ENCODE measurements around the gene DHX15.

DHX15 gene

DNA sequence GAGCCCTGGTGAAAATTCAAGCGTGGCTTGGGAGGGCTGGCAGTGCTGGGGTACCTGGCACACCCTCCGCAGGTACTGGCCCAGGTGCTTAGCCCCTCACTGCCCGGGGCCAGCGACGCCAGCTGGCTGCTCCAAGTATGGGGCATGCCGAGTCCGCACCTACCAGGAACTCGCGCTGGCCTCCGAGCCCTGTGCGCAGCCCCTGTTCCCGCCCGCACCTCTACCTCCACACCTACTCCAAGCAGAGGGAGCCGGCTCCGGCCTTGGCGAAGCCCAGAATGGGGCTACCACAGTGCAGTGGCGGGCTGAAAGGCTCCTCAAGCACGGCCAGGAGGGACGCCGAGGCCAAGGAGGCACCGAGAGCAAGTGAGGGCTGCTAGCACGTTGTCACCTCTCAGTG, 14.9 kb upstream of the DHX15 start:
- H3K4me1 Mint-ChIP-seq = peaks cover 8% of the 10 kb centered on the region
- H3K27ac Mint-ChIP-seq = no peak overlapping the region
- no peak for ATAC-seq

DNA sequence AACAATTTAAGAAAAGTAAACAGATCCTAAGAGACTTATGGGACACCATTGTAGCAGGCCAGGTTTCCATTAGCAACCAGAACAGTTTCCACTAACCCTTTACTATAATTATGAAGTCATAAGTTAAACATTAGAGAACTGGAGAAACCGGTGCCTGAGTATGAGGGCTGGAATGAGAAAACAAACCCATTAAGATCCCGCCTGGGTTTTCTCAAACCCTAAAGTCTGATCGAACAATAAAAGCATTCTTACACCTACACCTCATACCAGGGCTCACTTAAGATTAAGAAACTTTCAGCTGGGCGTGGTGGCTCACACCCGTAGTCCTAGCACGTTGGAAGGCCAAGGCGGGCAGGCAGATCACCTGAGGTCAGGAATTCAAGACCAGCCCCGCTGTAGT, 13.7 kb upstream of the DHX15 start:
- no peaks in the 10 kb centered on the region for H3K36me3 Mint-ChIP-seq
- H3K4me1 Mint-ChIP-seq = peaks cover 8% of the 10 kb centered on the region
- H3K27me3 Mint-ChIP-seq = peaks cover 22% of the 10 kb centered on the region
- ATAC-seq = no peak
- no peak overlapping the region for H3K27ac Mint-ChIP-seq
- peaks cover 3% of the 10 kb centered on the region for H3K9me3 Mint-ChIP-seq
- no peak overlapping the region for H3K4me3 Mint-ChIP-seq

More for the DNA sequence above, 14.9 kb upstream of the DHX15 start:
- no peaks in the 10 kb centered on the region for H3K36me3 Mint-ChIP-seq
- peaks cover 22% of the 10 kb centered on the region for H3K27me3 Mint-ChIP-seq
- peaks cover 3% of the 10 kb centered on the region for H3K9me3 Mint-ChIP-seq
- H3K4me3 Mint-ChIP-seq = no peak overlapping the region

DNA sequence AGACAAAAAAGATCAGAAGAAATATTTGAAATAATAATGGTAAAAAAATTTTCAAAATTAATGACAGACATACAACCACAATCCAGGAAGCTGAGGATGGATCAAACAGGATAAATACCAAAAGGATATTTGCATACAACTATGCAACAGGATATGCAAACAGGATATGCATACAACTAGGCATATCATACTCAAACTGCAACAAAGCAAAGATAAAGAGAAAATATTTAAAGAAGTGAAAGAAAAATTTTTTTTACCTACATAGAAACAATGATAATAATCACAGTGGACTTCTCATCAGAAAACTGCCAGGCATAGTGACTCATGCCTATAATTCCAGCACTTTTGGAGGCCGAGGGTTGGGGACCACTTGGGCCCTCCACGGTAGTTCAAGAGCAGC, 11.3 kb upstream of the DHX15 start:
- Mint-ChIP-seq H3K27me3 (peaks cover 30% of the 10 kb centered on the region), H3K4me1 (peaks cover 8% of the 10 kb centered on the region), H3K9me3 (peaks cover 13% of the 10 kb centered on the region), H3K4me3 (no peak overlapping the region), H3K36me3 (no peaks in the 10 kb centered on the region), H3K27ac (no peak overlapping the region)
- ATAC-seq = no peak

DNA sequence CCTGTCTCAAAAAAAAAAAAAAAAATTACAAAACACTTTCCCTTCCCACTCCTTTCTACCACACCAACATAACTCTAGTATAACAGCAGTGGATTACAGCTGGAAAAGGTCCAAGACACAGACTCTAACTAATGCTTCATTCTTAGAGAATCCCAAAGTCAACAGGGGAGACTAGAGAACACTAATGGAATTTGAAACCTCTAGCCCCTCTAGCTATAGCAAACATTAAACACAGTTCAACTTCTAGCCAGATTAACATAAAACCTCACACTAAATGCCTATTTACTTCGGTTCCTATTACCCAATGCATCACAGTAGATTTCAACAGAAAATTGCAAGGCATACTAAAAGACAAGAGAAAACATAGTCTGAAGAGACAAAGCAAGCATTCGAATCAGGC, 10.5 kb upstream of the DHX15 start:
- Mint-ChIP-seq H3K27me3 (peaks cover 34% of the 10 kb centered on the region), H3K9me3 (peaks cover 14% of the 10 kb centered on the region), H3K36me3 (no peaks in the 10 kb centered on the region), H3K27ac (no peak overlapping the region), H3K4me1 (peaks cover 8% of the 10 kb centered on the region), H3K4me3 (no peak overlapping the region)
- ATAC-seq = no peak

DNA sequence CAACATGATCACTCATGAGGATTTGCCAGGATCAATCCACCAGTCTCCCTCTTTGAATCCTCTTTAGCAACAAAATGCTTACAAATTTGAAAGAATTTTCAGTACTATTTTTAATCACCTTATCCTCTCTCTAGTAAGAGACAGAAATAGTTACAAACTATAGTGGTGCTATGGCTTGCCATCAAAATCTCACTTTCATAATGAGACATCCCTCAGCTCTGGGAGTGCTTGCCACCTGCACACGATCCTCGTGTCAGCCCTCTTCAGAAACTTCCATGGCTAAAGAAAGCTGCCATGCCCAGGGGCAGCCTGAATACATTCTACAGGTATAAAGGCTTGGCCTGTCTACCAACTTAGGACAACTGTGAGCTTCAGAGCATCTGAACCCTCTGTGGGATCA, 5.1 kb upstream of the DHX15 start:
- no peak for ATAC-seq
- Mint-ChIP-seq H3K4me1 (peaks cover 9% of the 10 kb centered on the region), H3K36me3 (no peaks in the 10 kb centered on the region), H3K27ac (no peak overlapping the region), H3K4me3 (no peak overlapping the region), H3K9me3 (peaks cover 15% of the 10 kb centered on the region), H3K27me3 (peaks cover 23% of the 10 kb centered on the region)

DNA sequence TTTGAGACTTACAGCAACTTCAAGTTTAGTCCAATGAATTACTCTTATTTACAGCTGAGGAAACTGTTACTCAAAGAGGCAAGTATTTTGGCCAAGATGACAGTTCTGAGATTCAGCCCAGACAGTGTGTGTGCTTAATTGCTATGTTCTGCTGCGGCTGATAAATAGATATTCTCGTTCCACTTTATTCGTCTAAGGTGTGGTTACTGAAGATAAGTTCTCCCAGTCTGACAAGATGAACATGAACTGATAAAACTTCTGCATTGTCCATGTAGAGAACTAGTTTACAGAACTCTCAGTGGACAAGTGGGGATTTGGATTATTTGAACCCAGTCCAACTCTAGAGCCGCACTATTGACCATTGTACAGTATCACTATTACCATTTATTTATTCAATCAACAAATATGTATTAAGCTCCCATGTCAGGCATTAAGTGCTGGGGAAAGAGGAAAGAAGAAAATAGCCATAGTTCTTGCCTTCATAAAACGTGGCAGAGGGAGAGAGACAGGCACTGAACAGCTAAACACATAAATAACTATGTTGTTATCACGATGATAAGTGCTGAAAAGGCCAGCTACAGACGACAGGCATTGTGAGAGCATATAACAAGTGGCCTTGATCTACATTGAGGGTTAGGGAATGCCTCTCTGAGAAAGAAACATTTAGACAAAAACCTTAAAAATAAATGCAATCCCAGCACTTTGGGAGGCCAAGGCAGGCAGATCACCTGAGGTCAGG, 4.0 kb upstream of the DHX15 start:
- Mint-ChIP-seq H3K36me3 (no peaks in the 10 kb centered on the region), H3K4me3 (no peak overlapping the region), H3K9me3 (peaks cover 15% of the 10 kb centered on the region), H3K27me3 (peaks cover 23% of the 10 kb centered on the region), H3K27ac (no peak overlapping the region), H3K4me1 (peaks cover 11% of the 10 kb centered on the region)
- no peak for ATAC-seq

DNA sequence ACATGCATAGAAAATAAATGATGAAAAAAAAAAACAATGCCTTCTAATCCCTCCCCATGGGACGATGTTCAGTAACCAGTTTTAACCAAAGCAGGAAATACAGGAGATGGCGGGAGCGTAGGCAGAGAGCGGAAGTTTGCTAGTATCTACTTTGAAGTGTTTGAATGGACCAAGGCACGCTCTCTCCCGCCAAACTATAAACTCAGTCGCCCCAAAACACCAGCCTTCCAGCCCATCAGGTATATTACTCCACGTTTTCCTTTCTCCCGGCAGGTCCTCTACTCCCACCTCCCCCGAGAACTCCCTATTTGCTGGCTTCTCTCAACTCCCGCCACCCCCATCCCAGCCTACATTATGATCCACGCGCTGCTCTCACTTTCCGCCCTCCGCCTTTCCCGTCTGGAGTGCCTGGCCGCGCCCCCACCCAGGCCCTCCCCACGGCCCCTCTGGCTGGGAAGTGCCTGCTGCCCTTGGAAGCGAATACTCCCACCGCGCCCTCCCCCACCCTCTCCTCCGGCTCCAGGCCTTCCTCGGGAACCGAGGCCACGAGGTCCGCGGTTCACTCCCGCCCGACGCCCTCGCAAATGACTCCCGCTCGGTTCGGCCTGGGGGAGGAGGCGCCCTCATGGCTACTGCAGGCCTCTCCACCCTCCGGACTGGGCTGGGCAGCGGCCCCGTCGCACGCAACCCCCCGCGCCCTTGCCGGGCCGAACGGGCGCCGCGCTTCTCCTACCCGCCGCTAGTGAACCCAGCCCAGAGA, 723 bp downstream of the DHX15 start:
- Mint-ChIP-seq H3K4me1 (peaks cover 57% of the 10 kb centered on the region), H3K4me3 (peak overlapping the region; percentile 100), H3K36me3 (peaks cover 10% of the 10 kb centered on the region), H3K9me3 (peaks cover 2% of the 10 kb centered on the region), H3K27me3 (no peaks in the 10 kb centered on the region), H3K27ac (peak overlapping the region; percentile 99)
- ATAC-seq = peak; percentile 58

DNA sequence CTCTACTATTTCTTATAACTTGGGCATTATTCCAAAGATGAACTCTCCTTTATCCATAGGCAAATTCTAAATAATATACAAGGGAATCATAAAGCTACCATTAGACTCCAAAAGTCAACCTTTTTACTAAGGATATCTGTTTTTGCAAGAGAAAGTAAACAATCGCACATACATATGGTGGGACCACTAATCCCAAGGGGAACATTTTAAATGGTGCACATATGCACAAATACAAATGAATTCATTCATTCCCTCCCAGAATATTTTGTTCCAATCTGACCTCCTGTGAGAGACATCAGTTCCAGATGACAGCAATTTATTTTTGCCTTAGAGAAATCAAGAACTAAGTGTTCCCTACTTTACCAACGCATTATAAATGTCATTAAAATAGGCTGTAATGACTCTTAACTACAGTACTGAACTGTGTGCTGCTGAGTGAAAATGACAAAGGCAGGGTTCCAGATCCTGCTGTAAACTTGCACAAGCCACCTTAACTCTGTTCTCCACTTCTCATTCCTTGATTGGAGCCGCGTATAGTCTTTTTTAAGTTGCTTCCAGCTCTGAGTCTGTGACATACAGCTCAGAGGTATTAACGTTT, 2.0 kb downstream of the DHX15 start:
- no peak for ATAC-seq
- Mint-ChIP-seq H3K4me1 (peaks cover 66% of the 10 kb centered on the region), H3K9me3 (peaks cover under 1% of the 10 kb centered on the region), H3K4me3 (peak overlapping the region; percentile 100), H3K27me3 (no peaks in the 10 kb centered on the region), H3K36me3 (peaks cover 16% of the 10 kb centered on the region), H3K27ac (peak overlapping the region; percentile 99)

DNA sequence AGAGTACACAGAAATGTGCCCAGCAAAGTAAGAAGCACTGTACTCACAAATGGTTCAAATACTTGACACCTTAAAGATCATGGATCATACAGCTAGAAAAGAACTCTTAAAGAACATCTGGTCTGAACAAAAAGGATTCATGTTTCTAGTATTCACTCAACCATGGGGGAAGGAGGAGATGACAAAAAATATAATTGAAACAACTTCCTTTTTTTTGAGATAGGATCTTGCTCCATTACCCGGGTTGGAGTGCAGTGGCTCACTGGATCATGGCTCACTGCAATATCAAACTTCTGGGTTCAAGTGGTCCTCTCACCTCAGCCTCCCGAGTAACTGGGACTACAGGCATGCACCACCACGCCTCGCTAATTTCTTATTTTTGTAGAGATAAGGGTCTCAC, 6.0 kb downstream of the DHX15 start:
- peaks cover 41% of the 10 kb centered on the region for H3K36me3 Mint-ChIP-seq
- peaks cover 77% of the 10 kb centered on the region for H3K4me1 Mint-ChIP-seq
- no peaks in the 10 kb centered on the region for H3K27me3 Mint-ChIP-seq
- peak overlapping the region; percentile 53 for H3K27ac Mint-ChIP-seq
- no peak overlapping the region for H3K4me3 Mint-ChIP-seq
- no peaks in the 10 kb centered on the region for H3K9me3 Mint-ChIP-seq
- ATAC-seq = no peak

DNA sequence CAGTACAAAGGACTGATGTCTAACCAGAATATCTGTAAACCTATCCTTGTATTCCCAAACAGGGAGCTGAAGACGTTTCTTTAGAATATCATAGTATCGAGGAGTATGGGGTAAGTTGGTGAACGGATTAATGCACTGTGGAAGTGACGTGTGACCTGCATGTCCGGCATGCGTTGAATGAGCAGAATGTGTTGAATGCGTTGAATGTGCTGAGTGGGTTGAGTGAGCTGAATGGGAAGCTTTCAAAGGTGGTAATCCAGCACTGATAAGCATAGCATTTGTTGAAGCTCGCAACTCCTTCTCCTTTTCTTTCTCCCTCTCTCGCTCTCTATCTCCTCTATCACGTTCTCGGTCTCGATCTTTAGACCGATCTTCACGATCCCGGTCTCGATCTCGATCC, 8.1 kb downstream of the DHX15 start:
- ATAC-seq = no peak
- Mint-ChIP-seq H3K36me3 (peaks cover 55% of the 10 kb centered on the region), H3K4me3 (no peak overlapping the region), H3K4me1 (peaks cover 62% of the 10 kb centered on the region), H3K9me3 (no peaks in the 10 kb centered on the region), H3K27me3 (no peaks in the 10 kb centered on the region), H3K27ac (no peak overlapping the region)

DNA sequence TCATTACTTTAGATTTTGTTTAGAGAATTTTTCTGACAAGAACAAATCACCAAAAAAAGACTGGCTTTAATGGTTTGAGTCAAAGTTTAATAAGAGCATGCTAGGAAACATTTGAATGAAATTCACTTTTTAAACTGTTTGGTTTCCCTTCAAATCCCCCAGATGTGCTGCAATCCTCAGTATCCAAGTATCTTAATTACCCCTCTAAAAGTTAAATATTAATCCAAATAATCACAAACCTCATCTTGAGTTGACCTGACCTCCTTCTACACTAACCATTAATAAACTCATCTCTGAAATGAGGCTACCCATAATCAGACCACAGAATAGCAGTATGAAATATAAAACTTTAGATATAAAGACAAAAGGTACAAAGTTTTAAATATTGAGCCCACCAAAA, 10.1 kb downstream of the DHX15 start:
- H3K27ac Mint-ChIP-seq = no peak overlapping the region
- H3K36me3 Mint-ChIP-seq = peaks cover 71% of the 10 kb centered on the region
- no peak overlapping the region for H3K4me3 Mint-ChIP-seq
- no peak for ATAC-seq
- no peaks in the 10 kb centered on the region for H3K9me3 Mint-ChIP-seq
- peaks cover 64% of the 10 kb centered on the region for H3K4me1 Mint-ChIP-seq
- H3K27me3 Mint-ChIP-seq = no peaks in the 10 kb centered on the region

DNA sequence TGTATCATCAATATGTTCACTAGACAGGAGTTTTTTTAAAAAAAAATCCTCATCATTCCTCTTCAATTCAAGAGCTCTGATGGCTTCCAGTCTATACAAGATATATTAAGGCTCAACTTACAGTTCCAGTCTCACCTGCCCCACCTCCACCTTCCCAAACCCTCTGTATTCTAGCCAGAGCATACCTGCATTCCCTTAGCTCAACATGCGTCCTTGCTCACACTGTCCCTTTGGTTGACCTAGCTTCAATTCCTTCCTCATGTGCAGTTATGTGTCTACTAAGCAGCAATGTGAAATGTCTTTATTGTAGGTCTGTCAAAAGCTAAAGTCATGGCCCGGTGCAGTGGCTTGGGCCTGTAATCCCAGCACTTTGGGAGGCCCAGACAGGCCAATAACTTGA, 10.8 kb downstream of the DHX15 start:
- Mint-ChIP-seq H3K27ac (no peak overlapping the region), H3K4me3 (no peak overlapping the region), H3K4me1 (peaks cover 64% of the 10 kb centered on the region), H3K36me3 (peaks cover 67% of the 10 kb centered on the region), H3K27me3 (no peaks in the 10 kb centered on the region), H3K9me3 (no peaks in the 10 kb centered on the region)
- ATAC-seq = no peak

DNA sequence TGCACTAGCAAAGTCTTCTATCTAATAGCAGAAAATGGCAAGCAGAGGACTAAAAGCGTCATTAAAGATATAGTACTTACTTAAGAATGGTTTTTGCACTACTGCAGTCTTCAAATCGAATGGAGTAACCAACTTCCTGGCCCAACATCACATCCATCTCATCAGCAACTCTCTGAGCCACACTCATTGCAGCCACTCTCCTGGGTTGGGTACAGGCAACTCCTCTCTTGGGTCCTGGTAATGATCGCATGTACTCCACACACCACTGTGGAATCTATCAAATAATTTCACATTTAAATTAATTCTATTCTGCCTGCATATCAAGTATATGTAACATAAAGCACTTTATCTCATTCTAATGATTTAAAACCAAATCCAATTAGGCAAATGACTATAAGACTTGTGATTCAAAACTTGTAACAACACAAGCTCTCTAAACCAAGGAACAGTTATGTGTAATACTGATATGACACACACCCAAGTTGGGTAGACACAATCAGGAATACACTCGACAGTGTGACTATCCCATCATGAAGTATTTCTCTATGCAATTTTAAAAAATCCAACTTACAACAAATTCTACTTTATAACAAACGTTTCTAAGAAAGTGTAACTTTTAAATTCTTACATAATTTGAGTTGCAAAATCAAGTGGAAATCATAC, 13.6 kb downstream of the DHX15 start:
- H3K4me1 Mint-ChIP-seq = peaks cover 54% of the 10 kb centered on the region

DNA sequence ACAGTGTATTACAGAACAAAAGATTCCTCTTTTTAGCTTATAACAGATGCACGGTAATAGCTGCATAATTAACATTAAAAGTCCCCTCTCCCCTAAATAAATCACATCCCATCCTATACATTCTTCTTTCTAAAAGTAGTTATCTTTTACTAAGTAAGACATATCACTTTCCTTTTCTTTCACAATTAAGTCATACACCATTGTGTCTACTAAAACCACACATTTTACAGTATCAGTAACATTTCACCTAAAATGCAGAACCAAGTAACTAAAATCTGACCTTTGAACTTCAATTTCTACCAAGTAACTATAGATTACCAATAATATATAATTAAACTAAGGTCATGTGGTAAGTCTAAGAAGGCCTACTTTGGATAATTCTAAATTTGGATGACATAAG, 14.2 kb downstream of the DHX15 start:
- Mint-ChIP-seq H3K9me3 (no peaks in the 10 kb centered on the region), H3K4me3 (no peak overlapping the region), H3K36me3 (peaks cover 77% of the 10 kb centered on the region), H3K4me1 (peaks cover 58% of the 10 kb centered on the region), H3K27me3 (no peaks in the 10 kb centered on the region), H3K27ac (peak overlapping the region; percentile 20)
- ATAC-seq = no peak

More for the DNA sequence above, 13.6 kb downstream of the DHX15 start:
- Mint-ChIP-seq H3K9me3 (no peaks in the 10 kb centered on the region), H3K27me3 (no peaks in the 10 kb centered on the region), H3K36me3 (peaks cover 73% of the 10 kb centered on the region), H3K27ac (peak overlapping the region; percentile 20), H3K4me3 (no peak overlapping the region)
- no peak for ATAC-seq

DNA sequence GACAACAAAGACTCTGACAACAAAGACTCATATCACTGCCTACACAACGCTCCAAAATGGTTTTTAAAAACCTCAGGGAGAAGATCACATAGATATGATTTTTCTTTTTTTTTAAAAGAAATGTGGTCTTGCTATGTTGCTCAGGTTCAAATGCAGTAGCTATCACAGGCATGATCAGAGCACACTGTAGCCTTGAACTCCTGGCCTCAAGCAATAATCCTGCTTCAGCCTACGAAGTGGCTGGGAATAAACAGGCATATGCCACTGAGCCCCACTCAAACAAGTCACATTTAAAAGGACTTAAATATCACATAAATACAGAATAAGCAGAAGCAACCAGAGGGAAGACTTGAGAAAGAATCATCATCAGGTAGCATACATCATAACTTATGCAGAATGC, 14.7 kb downstream of the DHX15 start:
- Mint-ChIP-seq H3K36me3 (peaks cover 78% of the 10 kb centered on the region), H3K27me3 (no peaks in the 10 kb centered on the region), H3K9me3 (no peaks in the 10 kb centered on the region), H3K4me1 (peaks cover 58% of the 10 kb centered on the region), H3K27ac (peak overlapping the region; percentile 20), H3K4me3 (no peak overlapping the region)
- no peak for ATAC-seq
